Neural cell (in vitro differentiated cells): Measurements from ENCODE around the gene IPO9. TPM values are rescaled to one million over a fixed set of nuclear protein-coding genes. Genes with fewer than 3 reads are reported as not detected.

ENCODE experiments used
- H2AFZ ChIP-seq: fragments of 200-600, 300-800 bp; sonication (generic), shearing (Covaris generic); 2 replicates; pipeline ENCODE4 v1.6.0; 2014; ENCODE audit warnings: low read depth, mild to moderate bottlenecking, antibody characterized with exemption, low read length, moderate library complexity
- H3F3A ChIP-seq: fragments of 200-600 bp; shearing (Covaris generic); 2 replicates; pipeline ENCODE4 v1.6.1; 2016; ENCODE audit warnings: mild to moderate bottlenecking, moderate library complexity, mixed read lengths, antibody characterized with exemption, low read length; ENCODE audit not compliant: insufficient read depth, poor library complexity, severe bottlenecking
- H3K27ac ChIP-seq: fragments of 200-600, 300-800 bp; sonication (generic), shearing (Covaris generic); 2 replicates; pipeline ENCODE4 v1.5.1; 2014; ENCODE audit warnings: mild to moderate bottlenecking, low read length, moderate library complexity
- H3K27me3 ChIP-seq: fragments of 300-800, 200-600 bp; sonication (generic), shearing (Covaris generic); 2 replicates; pipeline ENCODE4 v1.6.0; 2014; ENCODE audit warnings: mild to moderate bottlenecking, low read depth, low read length, moderate library complexity; ENCODE audit not compliant: insufficient read depth
- H3K36me3 ChIP-seq: fragments of 300-800, 200-600 bp; sonication (generic), shearing (Covaris generic); 2 replicates; pipeline ENCODE4 v1.5.1; 2014; ENCODE audit warnings: mild to moderate bottlenecking, antibody characterized with exemption, low read length, moderate library complexity; ENCODE audit not compliant: insufficient read depth
- H3K4me2 ChIP-seq: fragments of 300-800, 200-600 bp; sonication (generic), shearing (Covaris generic); 2 replicates; pipeline ENCODE4 v1.6.0; 2014; ENCODE audit warnings: mild to moderate bottlenecking, low read length
- H3K4me3 ChIP-seq: fragments of 300-800, 200-600 bp; sonication (generic), shearing (Covaris generic); 2 replicates; pipeline ENCODE4 v1.5.1; 2014; ENCODE audit warnings: mild to moderate bottlenecking, low read length, moderate library complexity
- H3K79me2 ChIP-seq: fragments of 200-600 bp; shearing (Covaris generic); replicated peaks from 2 replicates; pipeline ENCODE4 v1.6.0; 2014; ENCODE audit warnings: mild to moderate bottlenecking, low read length, moderate library complexity; ENCODE audit not compliant: insufficient read depth
- H3K9ac ChIP-seq: fragments of 300-800, 200-600 bp; sonication (generic), shearing (Covaris generic); 2 replicates; pipeline ENCODE4 v1.6.1; 2016; ENCODE audit warnings: mild to moderate bottlenecking, low read length, mixed read lengths
- H3K9me2 ChIP-seq: fragments of 200-600 bp; shearing (Covaris generic); 2 replicates; pipeline ENCODE4 v1.6.1; 2016; ENCODE audit warnings: mild to moderate bottlenecking, low read length, mixed read lengths; ENCODE audit not compliant: insufficient read depth
- H3K9me3 ChIP-seq: fragments of 200-600, 300-800 bp; sonication (generic), shearing (Covaris generic); 2 replicates; pipeline ENCODE4 v1.6.1; 2016; ENCODE audit warnings: mild to moderate bottlenecking, mixed run types, low read length, moderate library complexity, mixed read lengths
- H4K20me1 ChIP-seq: fragments of 200-600 bp; shearing (Covaris generic); 2 replicates; pipeline ENCODE4 v1.6.1; 2016; ENCODE audit warnings: mild to moderate bottlenecking, mixed run types; ENCODE audit not compliant: insufficient read depth
- EP300 ChIP-seq: fragments of 450-650 bp; conservative IDR thresholded peaks from 2 replicates; pipeline ENCODE4 v1.6.1; 2014; ENCODE audit warnings: antibody characterized with exemption, mild to moderate bottlenecking, moderate library complexity; ENCODE audit not compliant: poor library complexity, severe bottlenecking
- EZH2 ChIP-seq: fragments of 200-600, 300-800 bp; shearing (Covaris generic), sonication (generic); IDR thresholded peaks from 2 replicates; pipeline ENCODE4 v1.6.1; 2014; ENCODE audit warnings: antibody characterized with exemption, low read length, borderline replicate concordance, mild to moderate bottlenecking; ENCODE audit not compliant: insufficient read depth, poor library complexity, severe bottlenecking
- MXI1 ChIP-seq: fragments of 450-650 bp; conservative IDR thresholded peaks from 2 replicates; pipeline ENCODE4 v1.6.1; 2014; ENCODE audit warnings: antibody characterized with exemption, mild to moderate bottlenecking; ENCODE audit not compliant: poor library complexity, severe bottlenecking
- POLR2AphosphoS5 ChIP-seq: IDR thresholded peaks from 2 replicates; pipeline ENCODE4 v1.6.1; 2012
- RAD21 ChIP-seq: fragments of 450-650 bp; conservative IDR thresholded peaks from 2 replicates; pipeline ENCODE4 v1.6.1; 2014; ENCODE audit warnings: antibody characterized with exemption, mild to moderate bottlenecking, moderate library complexity
- SMC3 ChIP-seq: fragments of 450-650 bp; conservative IDR thresholded peaks from 2 replicates; pipeline ENCODE4 v1.6.1; 2014; ENCODE audit warnings: antibody characterized with exemption, mild to moderate bottlenecking, moderate library complexity; ENCODE audit not compliant: poor library complexity
- TAF1 ChIP-seq: IDR thresholded peaks from 2 replicates; pipeline ENCODE4 v1.6.1; 2012; ENCODE audit warnings: low read depth
- polyA plus RNA-seq: library from polyadenylated mRNA; depleted of rRNA; stranded (reverse); fragments of >200 nt; gene quantifications from 2 replicates; pipeline ENCODE4 v1.2.3, GENCODE V29; 2014
- TF ChIP-seq, protein P1 (sequence below): fragments of 450-650 bp; IDR thresholded peaks from 2 replicates; pipeline ENCODE4 v1.5.1; 2014; ENCODE audit warnings: antibody characterized with exemption, mild to moderate bottlenecking, moderate library complexity; ENCODE audit not compliant: poor library complexity, severe bottlenecking
- TF ChIP-seq, protein P2 (sequence below): IDR thresholded peaks from 2 replicates; pipeline ENCODE4 v1.6.1; 2012; ENCODE audit warnings: borderline replicate concordance

The IPO9 gene
- polyA plus RNA-seq, 1 donor from 2014 or later, result 45.0 TPM

DNA sequence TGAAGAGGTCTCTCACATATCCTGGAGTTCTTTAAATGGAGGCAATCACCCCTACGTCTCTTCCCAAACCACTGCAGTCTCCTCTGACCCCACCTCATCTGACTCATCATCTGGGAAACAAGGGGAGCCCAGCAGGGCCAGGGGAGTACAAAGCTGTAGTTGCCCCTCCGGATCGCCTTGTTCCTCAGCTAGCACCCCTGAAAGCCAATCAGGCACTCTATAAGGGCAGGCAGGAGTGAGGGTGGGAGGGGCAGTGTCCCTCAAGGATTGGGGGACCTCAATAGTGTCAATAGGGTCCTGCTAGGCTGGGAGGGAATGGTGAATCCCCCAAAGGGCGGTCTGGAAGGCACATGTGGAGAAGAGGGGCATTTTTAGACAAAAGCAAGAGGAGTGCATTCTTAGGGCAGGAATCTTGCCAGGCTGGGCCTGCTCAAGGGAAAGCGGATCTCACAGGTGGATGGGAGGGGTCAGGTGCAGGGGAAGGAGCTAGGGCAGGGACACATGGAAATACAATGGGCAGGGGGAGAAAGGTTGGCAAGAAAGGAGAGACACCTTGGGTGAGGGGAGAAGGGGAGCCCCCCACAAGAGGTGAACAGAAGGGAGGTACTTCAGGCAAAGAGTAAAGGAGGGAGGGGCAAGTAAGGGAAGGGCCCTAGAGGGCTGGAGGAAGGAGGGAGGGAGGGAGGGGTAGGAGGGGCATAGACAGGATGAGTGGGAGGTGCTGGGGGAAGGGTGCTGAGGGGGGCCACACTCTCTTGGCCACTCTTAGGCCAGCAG, 65.6 kb downstream of the IPO9 start:
- H3K27ac ChIP-seq, result no peak overlapping the region
- no peak overlapping the region for H3K9ac ChIP-seq

DNA sequence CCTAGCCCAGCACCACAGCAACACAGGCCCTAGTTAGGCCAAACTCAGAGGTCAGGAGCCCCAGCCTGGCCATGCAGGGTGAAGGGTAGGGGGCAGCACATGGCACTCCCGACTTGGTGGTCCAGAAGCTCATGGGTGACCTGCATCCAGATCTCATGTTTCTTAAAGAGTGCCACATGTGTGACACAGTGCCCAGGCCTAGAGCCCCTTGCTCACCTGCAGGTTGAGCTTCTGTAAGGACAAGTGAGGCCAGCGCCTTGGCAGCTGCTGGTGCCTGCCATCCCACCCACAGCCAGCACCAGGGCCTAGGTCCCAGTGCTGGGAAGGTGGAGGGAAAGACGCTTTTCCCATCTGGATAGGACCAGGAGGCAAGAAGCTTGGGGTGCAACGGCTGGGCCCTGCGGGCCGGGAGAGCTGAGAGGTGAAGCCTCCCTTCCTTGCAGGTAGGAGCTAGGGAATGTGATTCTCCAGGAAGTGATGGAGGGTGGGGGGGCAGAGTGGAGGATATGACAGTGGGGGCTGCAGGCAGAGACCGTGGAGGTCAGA, 66.2 kb downstream of the IPO9 start:
- Histone ChIP-seq H3K27me3 (no peaks in the 10 kb centered on the region), H2AFZ (no peak overlapping the region), H3K4me3 (no peak overlapping the region), H3K36me3 (no peaks in the 10 kb centered on the region), H3K4me2 (no peak overlapping the region), H3F3A (no peaks in the 10 kb centered on the region), H3K9ac (no peak overlapping the region), H4K20me1 (no peaks in the 10 kb centered on the region), H3K9me3 (no peaks in the 10 kb centered on the region), H3K79me2 (no peaks in the 10 kb centered on the region), H3K27ac (no peak overlapping the region), H3K9me2 (no peaks in the 10 kb centered on the region)
- TF ChIP-seq, protein P1, sequence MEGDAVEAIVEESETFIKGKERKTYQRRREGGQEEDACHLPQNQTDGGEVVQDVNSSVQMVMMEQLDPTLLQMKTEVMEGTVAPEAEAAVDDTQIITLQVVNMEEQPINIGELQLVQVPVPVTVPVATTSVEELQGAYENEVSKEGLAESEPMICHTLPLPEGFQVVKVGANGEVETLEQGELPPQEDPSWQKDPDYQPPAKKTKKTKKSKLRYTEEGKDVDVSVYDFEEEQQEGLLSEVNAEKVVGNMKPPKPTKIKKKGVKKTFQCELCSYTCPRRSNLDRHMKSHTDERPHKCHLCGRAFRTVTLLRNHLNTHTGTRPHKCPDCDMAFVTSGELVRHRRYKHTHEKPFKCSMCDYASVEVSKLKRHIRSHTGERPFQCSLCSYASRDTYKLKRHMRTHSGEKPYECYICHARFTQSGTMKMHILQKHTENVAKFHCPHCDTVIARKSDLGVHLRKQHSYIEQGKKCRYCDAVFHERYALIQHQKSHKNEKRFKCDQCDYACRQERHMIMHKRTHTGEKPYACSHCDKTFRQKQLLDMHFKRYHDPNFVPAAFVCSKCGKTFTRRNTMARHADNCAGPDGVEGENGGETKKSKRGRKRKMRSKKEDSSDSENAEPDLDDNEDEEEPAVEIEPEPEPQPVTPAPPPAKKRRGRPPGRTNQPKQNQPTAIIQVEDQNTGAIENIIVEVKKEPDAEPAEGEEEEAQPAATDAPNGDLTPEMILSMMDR, result no peak
- TF ChIP-seq EZH2, result no peak
- TF ChIP-seq MXI1, result no peak

More for the DNA sequence above, 65.6 kb downstream of the IPO9 start:
- no peak overlapping the region for H2AFZ ChIP-seq
- no peak overlapping the region for H3K4me3 ChIP-seq
- H3K27me3 ChIP-seq, result peaks cover 5% of the 10 kb centered on the region
- H3F3A ChIP-seq, result no peaks in the 10 kb centered on the region
- no peaks in the 10 kb centered on the region for H3K79me2 ChIP-seq
- no peaks in the 10 kb centered on the region for H3K36me3 ChIP-seq
- H3K9me3 ChIP-seq, result no peaks in the 10 kb centered on the region
- no peaks in the 10 kb centered on the region for H3K9me2 ChIP-seq
- H4K20me1 ChIP-seq, result no peaks in the 10 kb centered on the region
- no peak overlapping the region for H3K4me2 ChIP-seq
- TF ChIP-seq SMC3 (no peak), MXI1 (no peak), POLR2AphosphoS5 (no peak), EZH2 (no peak), RAD21 (no peak), EP300 (no peak), TAF1 (no peak)
- TF ChIP-seq, protein P1, result no peak
- TF ChIP-seq, protein P2, sequence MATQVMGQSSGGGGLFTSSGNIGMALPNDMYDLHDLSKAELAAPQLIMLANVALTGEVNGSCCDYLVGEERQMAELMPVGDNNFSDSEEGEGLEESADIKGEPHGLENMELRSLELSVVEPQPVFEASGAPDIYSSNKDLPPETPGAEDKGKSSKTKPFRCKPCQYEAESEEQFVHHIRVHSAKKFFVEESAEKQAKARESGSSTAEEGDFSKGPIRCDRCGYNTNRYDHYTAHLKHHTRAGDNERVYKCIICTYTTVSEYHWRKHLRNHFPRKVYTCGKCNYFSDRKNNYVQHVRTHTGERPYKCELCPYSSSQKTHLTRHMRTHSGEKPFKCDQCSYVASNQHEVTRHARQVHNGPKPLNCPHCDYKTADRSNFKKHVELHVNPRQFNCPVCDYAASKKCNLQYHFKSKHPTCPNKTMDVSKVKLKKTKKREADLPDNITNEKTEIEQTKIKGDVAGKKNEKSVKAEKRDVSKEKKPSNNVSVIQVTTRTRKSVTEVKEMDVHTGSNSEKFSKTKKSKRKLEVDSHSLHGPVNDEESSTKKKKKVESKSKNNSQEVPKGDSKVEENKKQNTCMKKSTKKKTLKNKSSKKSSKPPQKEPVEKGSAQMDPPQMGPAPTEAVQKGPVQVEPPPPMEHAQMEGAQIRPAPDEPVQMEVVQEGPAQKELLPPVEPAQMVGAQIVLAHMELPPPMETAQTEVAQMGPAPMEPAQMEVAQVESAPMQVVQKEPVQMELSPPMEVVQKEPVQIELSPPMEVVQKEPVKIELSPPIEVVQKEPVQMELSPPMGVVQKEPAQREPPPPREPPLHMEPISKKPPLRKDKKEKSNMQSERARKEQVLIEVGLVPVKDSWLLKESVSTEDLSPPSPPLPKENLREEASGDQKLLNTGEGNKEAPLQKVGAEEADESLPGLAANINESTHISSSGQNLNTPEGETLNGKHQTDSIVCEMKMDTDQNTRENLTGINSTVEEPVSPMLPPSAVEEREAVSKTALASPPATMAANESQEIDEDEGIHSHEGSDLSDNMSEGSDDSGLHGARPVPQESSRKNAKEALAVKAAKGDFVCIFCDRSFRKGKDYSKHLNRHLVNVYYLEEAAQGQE, result no peak
